HepG2 (cell line): ENCODE data around the gene GRHPR.

Experiments used
- TCF12 ChIP-seq, 2 experiments: fragments of 450-650 bp in 1 of 2; sonication (generic) in 1 of 2; formaldehyde crosslinking in 1 of 2; IDR thresholded peaks; 2 replicates each; pipeline versions ENCODE4 v1.6.1 to v1.8.0; 2017 to 2022; ENCODE audit warnings: antibody characterized with exemption in 1 of 2, mild to moderate bottlenecking in 1 of 2, missing genetic modification reagents in 1 of 2, moderate library complexity in 1 of 2
- ZNF263 ChIP-seq: sonication (generic); formaldehyde crosslinking; IDR thresholded peaks from 2 replicates; pipeline ENCODE4 v1.4.0; 2020; ENCODE audit warnings: missing genetic modification reagents
- TF ChIP-seq, protein P1 (sequence below): sonication (generic); formaldehyde crosslinking; IDR thresholded peaks from 2 replicates; pipeline ENCODE4 v1.4.0; 2020; ENCODE audit warnings: missing genetic modification reagents

- TF ChIP-seq TCF12 (IDR thresholded peaks at IDR 0.05) (no peak), TCF12 (CRISPR knock-in tag; IDR thresholded peaks at IDR 0.05) (no peak), ZNF263 (CRISPR knock-in tag) (no peak)
- TF ChIP-seq, protein P1, sequence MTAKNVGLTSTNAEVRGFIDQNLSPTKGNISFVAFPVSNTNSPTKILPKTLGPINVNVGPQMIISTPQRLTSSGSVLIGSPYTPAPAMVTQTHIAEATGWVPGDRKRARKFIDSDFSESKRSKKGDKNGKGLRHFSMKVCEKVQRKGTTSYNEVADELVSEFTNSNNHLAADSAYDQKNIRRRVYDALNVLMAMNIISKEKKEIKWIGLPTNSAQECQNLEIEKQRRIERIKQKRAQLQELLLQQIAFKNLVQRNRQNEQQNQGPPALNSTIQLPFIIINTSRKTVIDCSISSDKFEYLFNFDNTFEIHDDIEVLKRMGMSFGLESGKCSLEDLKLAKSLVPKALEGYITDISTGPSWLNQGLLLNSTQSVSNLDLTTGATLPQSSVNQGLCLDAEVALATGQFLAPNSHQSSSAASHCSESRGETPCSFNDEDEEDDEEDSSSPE = no peak
Observed at GRCh38 chr9:37399336-37399735, 23.2 kb upstream of the GRHPR start.
